HepG2 (cell line): ENCODE measurements around the gene VAV2. TPM values are rescaled to one million over a fixed set of nuclear protein-coding genes. Genes with fewer than 3 reads are reported as not detected.

Experiments used
- DDIT3 ChIP-seq: sonication (generic); formaldehyde crosslinking; IDR thresholded peaks from 2 replicates; pipeline ENCODE4 v1.4.0; 2020; ENCODE audit warnings: mild to moderate bottlenecking, missing genetic modification reagents
- FOXA1 ChIP-seq, 2 experiments: fragments of 450-650 bp in 1 of 2; sonication (generic) in 1 of 2; formaldehyde crosslinking in 1 of 2; IDR thresholded peaks; 2 replicates each; pipeline versions ENCODE4 v1.4.0 to v1.6.1; 2016 to 2020; ENCODE audit warnings: missing genetic modification reagents in 1 of 2
- KAT2B ChIP-seq: fragments of 150-350 bp; IDR thresholded peaks from 2 replicates; pipeline ENCODE4 v1.6.1; 2014; ENCODE audit warnings: low read depth, low read length, borderline replicate concordance
- PHF8 ChIP-seq: sonication (generic); formaldehyde crosslinking; IDR thresholded peaks from 2 replicates; pipeline ENCODE4 v1.5.0; 2020; ENCODE audit warnings: missing genetic modification reagents
- SKIL ChIP-seq: sonication (generic); formaldehyde crosslinking; IDR thresholded peaks from 2 replicates; pipeline ENCODE4 v1.8.0; 2022; ENCODE audit warnings: missing genetic modification reagents, mild to moderate bottlenecking, moderate library complexity, borderline replicate concordance
- SNAPC4 ChIP-seq: sonication (generic); formaldehyde crosslinking; IDR thresholded peaks from 2 replicates; pipeline ENCODE4 v1.4.0; 2020; ENCODE audit warnings: mild to moderate bottlenecking, missing genetic modification reagents
- TBX2 ChIP-seq: sonication (generic); formaldehyde crosslinking; IDR thresholded peaks from 2 replicates; pipeline ENCODE4 v1.5.0; 2020; ENCODE audit warnings: missing genetic modification reagents, mild to moderate bottlenecking, borderline replicate concordance
- ZIK1 ChIP-seq: sonication (generic); formaldehyde crosslinking; IDR thresholded peaks from 2 replicates; pipeline ENCODE4 v1.5.0; 2020; ENCODE audit warnings: mild to moderate bottlenecking, low read depth, missing genetic modification reagents, borderline replicate concordance
- ZNF574 ChIP-seq: sonication (generic); formaldehyde crosslinking; IDR thresholded peaks from 2 replicates; pipeline ENCODE4 v1.4.0; 2020; ENCODE audit warnings: missing genetic modification reagents
- ZNF710 ChIP-seq: sonication (generic); formaldehyde crosslinking; IDR thresholded peaks from 2 replicates; pipeline ENCODE4 v1.5.0; 2020; ENCODE audit warnings: mild to moderate bottlenecking, missing genetic modification reagents, borderline replicate concordance
- ZSCAN20 ChIP-seq: sonication (generic); formaldehyde crosslinking; IDR thresholded peaks from 2 replicates; pipeline ENCODE4 v1.4.0; 2020; ENCODE audit warnings: missing genetic modification reagents, mild to moderate bottlenecking, borderline replicate concordance
- ZUFSP ChIP-seq: sonication (generic); formaldehyde crosslinking; IDR thresholded peaks from 2 replicates; pipeline ENCODE4 v1.9.0; 2021; ENCODE audit warnings: missing genetic modification reagents, mild to moderate bottlenecking, borderline replicate concordance
- polyA plus RNA-seq, 8 experiments: library from polyadenylated mRNA; depleted of rRNA in 3 of 8; stranded (reverse) in 7 of 8; unstranded in 1 of 8; fragments of >200 nt; fragmentation: Illumina TruSeq in 4 of 8; extraction: Trizol in 4 of 8; gene quantifications; 2 replicates each; pipeline versions ENCODE4 v1.2.1 to v1.2.3, GENCODE V29; 2011 to 2016; ENCODE audit warnings: low read depth in 4 of 8, missing spikeins in 1 of 8, mixed read lengths in 1 of 8; ENCODE audit not compliant: insufficient read depth in 1 of 8
- total RNA-seq, 5 experiments: library from RNA; depleted of rRNA; stranded (reverse); fragments of >200 nt; fragmentation: Illumina TruSeq; extraction: Trizol; gene quantifications; 2 replicates each; pipeline ENCODE4 v1.2.3, GENCODE V29; 2016; ENCODE audit warnings: low read depth in 1 of 5

Gene VAV2
- total and polyA plus RNA-seq, 2 of the 13 experiments (the other 11 are each of a cell fraction or from before 2014, with no cell fraction given) = 22.5 to 22.9 TPM

- TF ChIP-seq ZUFSP (CRISPR knock-in tag) (no peak), SNAPC4 (0 out of 2 replicates have a peak, but pooled peaks have one; percentile 59), PHF8 (peak; percentile 50; the same call in 1 of the 2 replicates), KAT2B (no peak), FOXA1 (IDR thresholded peaks at IDR 0.05) (no peak), FOXA1 (CRISPR knock-in tag; IDR thresholded peaks at IDR 0.05) (peak; percentile 32), TBX2 (CRISPR knock-in tag) (peak; percentile 74), ZNF710 (CRISPR knock-in tag) (no peak; the same call in 1 of the 2 replicates), SKIL (CRISPR knock-in tag) (peak; percentile 80), ZNF574 (CRISPR knock-in tag) (peak; percentile 29; the same call in 1 of the 2 replicates), ZSCAN20 (no peak), DDIT3 (no peak), ZIK1 (CRISPR knock-in tag) (peak; percentile 18)
Measured at GRCh38 chr9:133715866-133716563, 276.1 kb downstream of the VAV2 start (continued).
